RWPE2 (cell line): Measurements from ENCODE around the gene BTNL3.

Source experiments
- ATAC-seq: fragments of 200-7000 bp; cut with Tn5 transposase; 3 replicates; pipeline ENCODE4 v1.9.1; 2021; ENCODE audit warnings: low read depth
- DNase-seq: peaks from one replicate; pipeline ENCODE4 v3.0.0-alpha.2; 2020; ENCODE audit warnings: low spot score
- H3K27ac ChIP-seq: fragments of 450-650 bp; 2 replicates; pipeline ENCODE4 v1.5.1; 2017; ENCODE audit warnings: mild to moderate bottlenecking; ENCODE audit not compliant: poor library complexity, severe bottlenecking
- H3K27me3 ChIP-seq: fragments of 250-450 bp; sonication (Bioruptor Pico); 2 replicates; pipeline ENCODE4 v1.5.1; 2021; ENCODE audit warnings: mild to moderate bottlenecking, moderate library complexity; ENCODE audit not compliant: insufficient read depth, poor library complexity, severe bottlenecking
- H3K36me3 ChIP-seq: fragments of 250-450 bp; sonication (Bioruptor Pico); 2 replicates; pipeline ENCODE4 v1.5.1; 2020; ENCODE audit warnings: low read depth, mild to moderate bottlenecking, moderate library complexity
- H3K4me1 ChIP-seq: fragments of 250-450 bp; sonication (Bioruptor Pico); 2 replicates; pipeline ENCODE4 v1.5.1; 2021; ENCODE audit warnings: mild to moderate bottlenecking, moderate library complexity; ENCODE audit not compliant: insufficient read depth, poor library complexity, severe bottlenecking
- H3K4me3 ChIP-seq: fragments of 250-450 bp; sonication (Bioruptor Pico); 2 replicates; pipeline ENCODE4 v1.5.1; 2021; ENCODE audit warnings: mild to moderate bottlenecking, moderate library complexity; ENCODE audit not compliant: severe bottlenecking
- H3K9me3 ChIP-seq: fragments of 250-450 bp; sonication (Bioruptor Pico); 2 replicates; pipeline ENCODE4 v1.5.1; 2021; ENCODE audit warnings: mild to moderate bottlenecking, moderate library complexity; ENCODE audit not compliant: severe bottlenecking
- TF ChIP-seq, protein P1 (sequence below): fragments of 450-650 bp; IDR thresholded peaks from one replicate; pipeline ENCODE4 v1.5.1; 2017; ENCODE audit warnings: mild to moderate bottlenecking, moderate library complexity; ENCODE audit not compliant: poor library complexity, severe bottlenecking

Gene BTNL3

DNA sequence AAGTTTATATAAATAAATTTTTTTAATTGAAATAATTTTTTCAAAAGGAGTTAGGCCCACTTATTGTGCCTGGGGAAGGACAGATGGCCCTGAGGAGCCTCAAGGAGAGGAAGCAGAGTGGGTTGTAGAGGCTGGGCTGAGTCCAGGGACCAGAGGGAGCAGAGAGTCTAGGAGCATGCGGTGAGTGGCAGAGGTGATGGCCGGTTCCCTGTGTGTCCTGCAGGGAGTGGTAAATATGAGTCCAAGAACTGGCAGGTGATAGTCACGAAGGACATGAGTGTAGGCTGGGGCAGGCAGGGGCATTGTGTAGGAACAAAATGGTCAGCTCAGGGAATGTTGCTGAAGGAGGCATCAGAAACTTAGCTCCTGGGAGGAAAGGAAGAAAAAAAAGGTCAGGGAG is 43.1 kb downstream of the BTNL3 start:
- TF ChIP-seq, protein P1, sequence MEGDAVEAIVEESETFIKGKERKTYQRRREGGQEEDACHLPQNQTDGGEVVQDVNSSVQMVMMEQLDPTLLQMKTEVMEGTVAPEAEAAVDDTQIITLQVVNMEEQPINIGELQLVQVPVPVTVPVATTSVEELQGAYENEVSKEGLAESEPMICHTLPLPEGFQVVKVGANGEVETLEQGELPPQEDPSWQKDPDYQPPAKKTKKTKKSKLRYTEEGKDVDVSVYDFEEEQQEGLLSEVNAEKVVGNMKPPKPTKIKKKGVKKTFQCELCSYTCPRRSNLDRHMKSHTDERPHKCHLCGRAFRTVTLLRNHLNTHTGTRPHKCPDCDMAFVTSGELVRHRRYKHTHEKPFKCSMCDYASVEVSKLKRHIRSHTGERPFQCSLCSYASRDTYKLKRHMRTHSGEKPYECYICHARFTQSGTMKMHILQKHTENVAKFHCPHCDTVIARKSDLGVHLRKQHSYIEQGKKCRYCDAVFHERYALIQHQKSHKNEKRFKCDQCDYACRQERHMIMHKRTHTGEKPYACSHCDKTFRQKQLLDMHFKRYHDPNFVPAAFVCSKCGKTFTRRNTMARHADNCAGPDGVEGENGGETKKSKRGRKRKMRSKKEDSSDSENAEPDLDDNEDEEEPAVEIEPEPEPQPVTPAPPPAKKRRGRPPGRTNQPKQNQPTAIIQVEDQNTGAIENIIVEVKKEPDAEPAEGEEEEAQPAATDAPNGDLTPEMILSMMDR = no peak
- Histone ChIP-seq H3K9me3 (no peaks in the 10 kb centered on the region), H3K4me1 (no peaks in the 10 kb centered on the region), H3K27me3 (peaks cover 5% of the 10 kb centered on the region), H3K36me3 (no peaks in the 10 kb centered on the region), H3K27ac (no peak overlapping the region), H3K4me3 (no peak overlapping the region)
- ATAC-seq (no peak), DNase-seq (no peak)

DNA sequence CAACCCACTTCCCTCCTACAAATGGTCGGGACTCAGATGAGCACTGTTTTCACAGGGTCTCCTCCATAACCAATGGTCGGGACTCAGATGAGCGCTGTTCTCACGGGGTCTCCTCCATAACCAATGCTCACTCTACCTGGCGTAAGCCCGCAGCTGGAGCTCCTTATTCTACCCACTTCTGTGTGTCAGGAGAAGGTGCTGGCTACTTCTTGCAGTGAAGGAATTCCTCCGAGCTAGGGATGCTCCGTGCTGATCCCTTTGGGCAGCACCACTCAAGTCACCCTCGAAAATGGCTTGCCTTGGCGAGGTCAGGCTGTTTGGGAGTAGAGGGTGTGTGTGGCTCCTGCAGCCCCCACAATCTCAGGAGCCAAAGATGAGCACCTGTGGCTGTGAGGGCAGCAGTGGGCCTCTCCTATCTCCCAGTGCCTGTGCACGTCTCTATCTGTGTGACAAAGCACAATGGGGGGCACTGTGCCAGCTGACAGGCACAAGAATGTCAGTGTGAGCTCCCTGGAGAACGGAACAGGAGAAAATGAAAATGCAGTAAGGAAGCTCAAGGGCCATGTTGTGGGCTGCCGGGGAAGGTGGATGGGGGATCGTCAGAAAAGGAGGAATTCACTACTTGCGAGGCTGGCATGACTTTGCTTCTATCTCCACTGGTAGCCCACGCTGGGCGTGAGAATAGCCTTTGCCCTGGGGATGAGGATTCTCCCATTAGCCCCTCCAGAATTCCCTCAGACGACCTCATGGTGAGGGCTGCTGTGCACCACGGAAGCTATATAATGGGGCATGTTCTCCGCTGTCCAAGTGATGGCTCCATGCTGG is 47.6 kb downstream of the BTNL3 start:
- H3K4me3 ChIP-seq = no peak overlapping the region
- ATAC-seq (no peak; the same call in 2 of the 3 replicates), DNase-seq (no peak)
- TF ChIP-seq, protein P1 = no peak
- no peaks in the 10 kb centered on the region for H3K9me3 ChIP-seq
- H3K4me1 ChIP-seq = no peaks in the 10 kb centered on the region
- no peaks in the 10 kb centered on the region for H3K36me3 ChIP-seq
- peaks cover 7% of the 10 kb centered on the region for H3K27me3 ChIP-seq
- no peak overlapping the region for H3K27ac ChIP-seq

DNA sequence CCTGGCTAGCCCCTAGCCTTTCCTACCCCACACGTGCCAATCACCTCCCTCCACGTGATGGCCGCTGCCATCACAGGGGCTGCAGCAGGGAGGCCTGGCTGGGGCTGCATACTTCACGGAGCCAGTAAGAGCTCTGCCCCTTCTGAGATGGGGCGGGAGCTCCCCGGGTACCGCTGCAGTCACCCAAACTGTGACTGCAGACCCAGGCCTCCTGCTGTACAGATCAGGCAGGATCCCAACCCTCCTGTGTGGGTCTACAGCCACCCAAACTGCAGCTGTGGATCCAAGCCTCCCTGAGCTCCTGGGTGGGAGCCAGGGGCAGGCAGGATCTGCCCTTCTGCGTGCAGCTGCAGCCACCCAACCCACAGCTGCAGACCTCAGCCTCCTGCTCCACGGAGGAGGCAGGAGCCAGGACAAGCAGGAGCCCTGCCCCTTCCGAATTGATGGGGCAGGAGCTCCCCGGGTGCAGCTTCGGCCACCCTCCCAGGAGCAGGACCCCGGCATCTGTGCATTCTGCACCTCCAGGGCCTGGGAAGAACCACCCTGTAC is 48.2 kb downstream of the BTNL3 start:
- Histone ChIP-seq H3K4me3 (no peak overlapping the region), H3K9me3 (no peaks in the 10 kb centered on the region)

DNA sequence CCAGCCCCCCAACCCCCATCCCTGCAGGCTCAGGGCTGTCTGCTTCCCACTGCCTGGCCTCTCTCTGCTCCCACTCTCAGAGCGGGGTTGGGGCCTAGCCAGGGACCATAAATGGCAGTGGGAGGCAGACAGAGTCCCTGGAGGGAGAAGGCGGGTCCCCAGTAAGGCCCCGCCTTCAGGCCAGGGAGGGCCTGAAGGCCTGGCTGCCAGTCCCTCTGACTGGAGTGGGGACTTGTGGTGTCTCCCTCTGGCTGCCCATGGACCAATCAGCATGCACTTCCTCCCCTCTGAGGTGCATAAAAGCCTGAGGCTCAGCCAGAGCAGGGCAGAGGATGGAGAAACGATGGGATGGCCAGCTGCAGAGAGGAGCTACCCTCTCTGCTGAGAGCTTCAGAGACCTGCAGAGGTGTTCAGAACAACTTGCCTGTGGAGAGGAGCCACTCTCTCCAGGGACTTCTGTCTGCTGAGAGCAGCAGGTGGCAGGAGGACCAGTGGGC is 48.8 kb downstream of the BTNL3 start:
- no peak for DNase-seq
- Histone ChIP-seq H3K27ac (no peak overlapping the region), H3K4me1 (no peaks in the 10 kb centered on the region), H3K36me3 (no peaks in the 10 kb centered on the region), H3K9me3 (no peaks in the 10 kb centered on the region), H3K27me3 (peaks cover 19% of the 10 kb centered on the region), H3K4me3 (no peak overlapping the region)
- TF ChIP-seq, protein P1 = no peak
- no peak for ATAC-seq

More for the DNA sequence above, 48.2 kb downstream of the BTNL3 start:
- no peak for ATAC-seq
- no peak overlapping the region for H3K27ac ChIP-seq
- TF ChIP-seq, protein P1 = no peak
- DNase-seq = no peak
- peaks cover 14% of the 10 kb centered on the region for H3K27me3 ChIP-seq
- H3K36me3 ChIP-seq = no peaks in the 10 kb centered on the region
- no peaks in the 10 kb centered on the region for H3K4me1 ChIP-seq

DNA sequence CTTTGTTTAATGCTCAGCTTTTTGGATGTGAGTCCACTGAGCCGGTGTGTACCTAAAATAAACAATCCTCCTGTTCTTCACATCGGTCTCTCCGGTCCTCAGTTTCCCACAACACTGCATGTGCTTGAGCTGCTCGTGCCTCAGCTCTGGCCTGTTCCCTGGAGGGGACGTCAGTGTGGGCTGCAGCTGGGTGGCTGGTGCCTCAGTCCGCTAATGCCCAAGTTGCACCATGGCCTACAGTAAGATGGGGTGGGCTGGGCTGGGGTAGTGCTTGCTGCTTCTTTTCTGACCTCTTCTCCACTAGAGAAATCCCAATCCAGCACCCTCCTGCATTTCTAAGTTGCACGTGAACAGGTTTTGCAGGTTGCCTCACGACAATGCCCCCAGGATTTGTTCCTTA is 50.8 kb downstream of the BTNL3 start:
- no peak overlapping the region for H3K27ac ChIP-seq
- H3K27me3 ChIP-seq = peaks cover 29% of the 10 kb centered on the region
- H3K36me3 ChIP-seq = no peaks in the 10 kb centered on the region
- TF ChIP-seq, protein P1 = no peak
- ATAC-seq (no peak), DNase-seq (no peak)
- no peaks in the 10 kb centered on the region for H3K9me3 ChIP-seq
- no peaks in the 10 kb centered on the region for H3K4me1 ChIP-seq
- H3K4me3 ChIP-seq = no peak overlapping the region
